GM18909 (cell line): ENCODE measurements around the gene DRD4.

Experiments used
- ATAC-seq: cut with Tn5 transposase; IDR thresholded peaks from one replicate; pipeline ENCODE4 v1.9.1; 2021; ENCODE audit warnings: mild to moderate bottlenecking; ENCODE audit not compliant: unreplicated experiment, poor library complexity

Gene DRD4

GRCh38 chr11:636511-637332 is at the start of gene DRD4:
Gene DRD4, plus strand, starts transcription at chr11:637269. Its CDS starts 36 bp downstream, at chr11:637305.
- no peak for ATAC-seq

- ATAC-seq: no peak
Measured at GRCh38 chr11:587546-587945, 49.5 kb upstream of the DRD4 start.

GRCh38 chr11:587978-588380 is 49.1 kb upstream of the DRD4 start:
- ATAC-seq: no peak

GRCh38 chr11:589798-590197 is 47.3 kb upstream of the DRD4 start:
- no peak for ATAC-seq

- ATAC-seq: no peak
Measured at GRCh38 chr11:590997-591396, 46.1 kb upstream of the DRD4 start.

- no peak for ATAC-seq
Measured at GRCh38 chr11:592501-592900, 44.6 kb upstream of the DRD4 start.

- ATAC-seq: no peak
Measured at GRCh38 chr11:592918-593317, 44.2 kb upstream of the DRD4 start.

- no peak for ATAC-seq
Measured at GRCh38 chr11:593347-593746, 43.7 kb upstream of the DRD4 start.

GRCh38 chr11:595400-595799 is 41.7 kb upstream of the DRD4 start:
- no peak for ATAC-seq

GRCh38 chr11:596374-596773 is 40.7 kb upstream of the DRD4 start:
- ATAC-seq: no peak

GRCh38 chr11:597166-597725 is 39.8 kb upstream of the DRD4 start:
- no peak for ATAC-seq

GRCh38 chr11:598005-598680 is 38.9 kb upstream of the DRD4 start:
- no peak for ATAC-seq

GRCh38 chr11:601573-602245 is 35.4 kb upstream of the DRD4 start:
- no peak for ATAC-seq

- ATAC-seq: no peak
Measured at GRCh38 chr11:603154-603553, 33.9 kb upstream of the DRD4 start.

- no peak for ATAC-seq
Measured at GRCh38 chr11:605286-606129, 31.6 kb upstream of the DRD4 start.

GRCh38 chr11:606245-606644 is 30.8 kb upstream of the DRD4 start:
- ATAC-seq: no peak

GRCh38 chr11:607020-607780 is 29.9 kb upstream of the DRD4 start:
- ATAC-seq: no peak

GRCh38 chr11:607971-608659 is 29.0 kb upstream of the DRD4 start:
- ATAC-seq: no peak

GRCh38 chr11:608791-609251 is 28.2 kb upstream of the DRD4 start:
- ATAC-seq: no peak
